GM12874 (cell line): ENCODE results near the gene TACC2.

Experiments
- TF ChIP-seq, protein P1 (sequence below): IDR thresholded peaks from 2 replicates; pipeline ENCODE4 v1.5.1; 2011; ENCODE audit warnings: low read depth, mild to moderate bottlenecking, control low read depth, low read length, moderate library complexity; ENCODE audit not compliant: insufficient read depth

Gene TACC2

GRCh38 chr10:122170802-122171201 is 181.8 kb downstream of the TACC2 start:
- TF ChIP-seq, protein P1, sequence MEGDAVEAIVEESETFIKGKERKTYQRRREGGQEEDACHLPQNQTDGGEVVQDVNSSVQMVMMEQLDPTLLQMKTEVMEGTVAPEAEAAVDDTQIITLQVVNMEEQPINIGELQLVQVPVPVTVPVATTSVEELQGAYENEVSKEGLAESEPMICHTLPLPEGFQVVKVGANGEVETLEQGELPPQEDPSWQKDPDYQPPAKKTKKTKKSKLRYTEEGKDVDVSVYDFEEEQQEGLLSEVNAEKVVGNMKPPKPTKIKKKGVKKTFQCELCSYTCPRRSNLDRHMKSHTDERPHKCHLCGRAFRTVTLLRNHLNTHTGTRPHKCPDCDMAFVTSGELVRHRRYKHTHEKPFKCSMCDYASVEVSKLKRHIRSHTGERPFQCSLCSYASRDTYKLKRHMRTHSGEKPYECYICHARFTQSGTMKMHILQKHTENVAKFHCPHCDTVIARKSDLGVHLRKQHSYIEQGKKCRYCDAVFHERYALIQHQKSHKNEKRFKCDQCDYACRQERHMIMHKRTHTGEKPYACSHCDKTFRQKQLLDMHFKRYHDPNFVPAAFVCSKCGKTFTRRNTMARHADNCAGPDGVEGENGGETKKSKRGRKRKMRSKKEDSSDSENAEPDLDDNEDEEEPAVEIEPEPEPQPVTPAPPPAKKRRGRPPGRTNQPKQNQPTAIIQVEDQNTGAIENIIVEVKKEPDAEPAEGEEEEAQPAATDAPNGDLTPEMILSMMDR: no peak

- TF ChIP-seq, protein P1: no peak
Measured at GRCh38 chr10:122171302-122172075, 182.5 kb downstream of the TACC2 start.

GRCh38 chr10:122172361-122173008 is 183.5 kb downstream of the TACC2 start:
- TF ChIP-seq, protein P1: no peak

DNA sequence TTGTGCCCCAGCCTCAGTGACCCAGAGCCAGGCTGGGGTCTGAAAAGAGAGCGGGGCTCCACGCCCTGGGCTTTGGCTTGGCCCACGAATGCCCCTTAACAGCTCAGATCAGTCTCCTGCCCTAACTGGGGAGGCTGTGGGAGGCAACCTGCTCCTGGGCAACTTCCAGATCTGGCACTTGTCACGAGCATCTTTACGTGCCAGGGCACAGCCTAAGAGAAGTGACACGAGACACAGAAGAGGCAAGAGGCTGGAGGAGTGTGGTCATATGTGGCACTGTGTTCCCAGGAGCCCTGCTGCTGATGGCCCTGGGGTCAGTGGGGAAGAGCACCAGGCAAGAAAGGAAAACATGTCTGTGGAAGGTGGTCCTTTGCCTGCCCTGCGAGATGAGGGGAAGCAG is 184.4 kb downstream of the TACC2 start:
- TF ChIP-seq, protein P1: no peak

GRCh38 chr10:122173766-122174435 is 184.9 kb downstream of the TACC2 start:
- TF ChIP-seq, protein P1: no peak

- TF ChIP-seq, protein P1: no peak
Measured at GRCh38 chr10:122176232-122177213, 187.6 kb downstream of the TACC2 start.
